Liver (tissue), 3 donors: ENCODE measurements around the gene RNF19B.

Source experiments
- FOXA1 ChIP-seq: IDR thresholded peaks from 2 replicates; pipeline ENCODE4 v1.6.1; 2016; ENCODE audit warnings: antibody characterized with exemption
- GABPA ChIP-seq, 2 donors: IDR thresholded peaks in 1 of 2; conservative IDR thresholded peaks in 1 of 2; 2 replicates each; pipeline ENCODE4 v1.6.1; 2016; ENCODE audit warnings: antibody characterized with exemption in 2 of 2, mild to moderate bottlenecking in 1 of 2, moderate library complexity in 1 of 2
- NR2F2 ChIP-seq: IDR thresholded peaks from 2 replicates; pipeline ENCODE4 v1.6.1; 2016; ENCODE audit warnings: antibody characterized with exemption
- REST ChIP-seq: IDR thresholded peaks from 2 replicates; pipeline ENCODE4 v1.6.1; 2016; ENCODE audit warnings: antibody characterized with exemption, mild to moderate bottlenecking
- TAF1 ChIP-seq: conservative IDR thresholded peaks from 2 replicates; pipeline ENCODE4 v1.6.1; 2016; ENCODE audit warnings: antibody characterized with exemption, mild to moderate bottlenecking
- YY1 ChIP-seq: IDR thresholded peaks from 2 replicates; pipeline ENCODE4 v1.6.1; 2016; ENCODE audit warnings: antibody characterized with exemption, mild to moderate bottlenecking
- TF ChIP-seq, protein P1 (sequence below): fragments of 150-350 bp; IDR thresholded peaks from 2 replicates; pipeline ENCODE4 v1.5.1; 2017; ENCODE audit warnings: improper control_type of control experiment, low read depth, low read length; ENCODE audit not compliant: missing input control
- donor health status: healthy.
- donor health status: healthy.

GRCh38 chr1:32904797-32905196, 59.8 kb downstream of the RNF19B start:
- TF ChIP-seq YY1 (no peak), REST (no peak), TAF1 (no peak), GABPA (IDR thresholded peaks at IDR 0.05 in 1 of 2, conservative IDR thresholded peaks at IDR 0.05 in 1 of 2) (no peak), FOXA1 (no peak), NR2F2 (no peak)
- TF ChIP-seq, protein P1, sequence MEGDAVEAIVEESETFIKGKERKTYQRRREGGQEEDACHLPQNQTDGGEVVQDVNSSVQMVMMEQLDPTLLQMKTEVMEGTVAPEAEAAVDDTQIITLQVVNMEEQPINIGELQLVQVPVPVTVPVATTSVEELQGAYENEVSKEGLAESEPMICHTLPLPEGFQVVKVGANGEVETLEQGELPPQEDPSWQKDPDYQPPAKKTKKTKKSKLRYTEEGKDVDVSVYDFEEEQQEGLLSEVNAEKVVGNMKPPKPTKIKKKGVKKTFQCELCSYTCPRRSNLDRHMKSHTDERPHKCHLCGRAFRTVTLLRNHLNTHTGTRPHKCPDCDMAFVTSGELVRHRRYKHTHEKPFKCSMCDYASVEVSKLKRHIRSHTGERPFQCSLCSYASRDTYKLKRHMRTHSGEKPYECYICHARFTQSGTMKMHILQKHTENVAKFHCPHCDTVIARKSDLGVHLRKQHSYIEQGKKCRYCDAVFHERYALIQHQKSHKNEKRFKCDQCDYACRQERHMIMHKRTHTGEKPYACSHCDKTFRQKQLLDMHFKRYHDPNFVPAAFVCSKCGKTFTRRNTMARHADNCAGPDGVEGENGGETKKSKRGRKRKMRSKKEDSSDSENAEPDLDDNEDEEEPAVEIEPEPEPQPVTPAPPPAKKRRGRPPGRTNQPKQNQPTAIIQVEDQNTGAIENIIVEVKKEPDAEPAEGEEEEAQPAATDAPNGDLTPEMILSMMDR, result no peak
